ENCODE data around the gene HRCT1. TPM values are rescaled to one million over a fixed set of nuclear protein-coding genes. Genes with fewer than 3 reads are reported as not detected.
A peak's percentile ranks its signal among the peaks of the same experiment; 100 is the strongest.

Gene HRCT1
- total RNA-seq, 2 donors from 2014 or later = not detected

- peaks cover 24% of the 10 kb centered on the region for H3K4me1 Mint-ChIP-seq
- Histone ChIP-seq H3K9me3 (ENCODE audit: control insufficient read depth, low read length) (no peaks in the 10 kb centered on the region), H3K36me3 (ENCODE audit: control insufficient read depth, insufficient read depth, low read length) (no peaks in the 10 kb centered on the region), H3K9ac (ENCODE audit: extremely low read depth, low read length, poor library complexity, severe bottlenecking) (no peak overlapping the region), H3K27ac (ENCODE audit: low read depth, low read length) (no peak overlapping the region), H3K4me3 (ENCODE audit: low read length) (no peak overlapping the region), H3K4me1 (ENCODE audit: control insufficient read depth, insufficient read depth, low read length) (peaks cover 13% of the 10 kb centered on the region), H3K27me3 (ENCODE audit: control insufficient read depth, insufficient read depth, low read length, poor library complexity, severe bottlenecking) (peaks cover 8% of the 10 kb centered on the region)
- no peaks in the 10 kb centered on the region for H3K9me3 Mint-ChIP-seq
- H3K4me3 Mint-ChIP-seq = no peak overlapping the region
- H3K36me3 Mint-ChIP-seq (ENCODE audit: low read depth) = no peaks in the 10 kb centered on the region
- no peak for TF ChIP-seq CTCF (conservative IDR thresholded peaks at IDR 0.05)
- no peak overlapping the region for H3K27ac Mint-ChIP-seq
- DNase-seq = peak; percentile 44
- peaks cover 21% of the 10 kb centered on the region for H3K27me3 Mint-ChIP-seq (ENCODE audit: insufficient read depth)
- whole genome bisulfite sequencing, 2 experiments (ENCODE audit: insufficient coverage in 1 of 2, insufficient read length in 1 of 2) = 85 to 90% methylated on average over 2 to 8 of the region's 8 CpGs
These were observed 1.7 kb upstream of the HRCT1 start for GRCh38 chr9:35904338-35904737.

- H3K4me3 ChIP-seq (ENCODE audit: low read length) = no peak overlapping the region
- no peak overlapping the region for H3K9ac ChIP-seq (ENCODE audit: extremely low read depth, low read length, poor library complexity, severe bottlenecking)
- peaks cover 21% of the 10 kb centered on the region for H3K27me3 Mint-ChIP-seq (ENCODE audit: insufficient read depth)
- H3K27ac Mint-ChIP-seq = no peak overlapping the region
- H3K4me1 Mint-ChIP-seq = peaks cover 29% of the 10 kb centered on the region
- no peaks in the 10 kb centered on the region for H3K36me3 Mint-ChIP-seq (ENCODE audit: low read depth)
- H3K9me3 ChIP-seq (ENCODE audit: control insufficient read depth, low read length) = no peaks in the 10 kb centered on the region
- peaks cover 8% of the 10 kb centered on the region for H3K27me3 ChIP-seq (ENCODE audit: control insufficient read depth, insufficient read depth, low read length, poor library complexity, severe bottlenecking)
- 89 to 91% methylated on average over 7 to 8 of the region's 8 CpGs for WGBS, 2 experiments (ENCODE audit: insufficient coverage in 1 of 2, insufficient read length in 1 of 2)
- no peaks in the 10 kb centered on the region for H3K9me3 Mint-ChIP-seq
- TF ChIP-seq CTCF (conservative IDR thresholded peaks at IDR 0.05) = no peak
- no peak overlapping the region for H3K4me3 Mint-ChIP-seq
- no peaks in the 10 kb centered on the region for H3K36me3 ChIP-seq (ENCODE audit: control insufficient read depth, insufficient read depth, low read length)
- H3K4me1 ChIP-seq (ENCODE audit: control insufficient read depth, insufficient read depth, low read length) = peaks cover 13% of the 10 kb centered on the region
- no peak overlapping the region for H3K27ac ChIP-seq (ENCODE audit: low read depth, low read length)
- DNase-seq = peak; percentile 59
These were observed 786 bp upstream of the HRCT1 start for GRCh38 chr9:35905051-35905781.

- no peak overlapping the region for H3K4me3 Mint-ChIP-seq
- H3K9me3 Mint-ChIP-seq = no peaks in the 10 kb centered on the region
- WGBS, 2 experiments (ENCODE audit: insufficient coverage in 1 of 2, insufficient read length in 1 of 2) = 70 to 71% methylated on average over 10 to 14 of the region's 14 CpGs
- Histone ChIP-seq H3K27ac (ENCODE audit: low read depth, low read length) (peak overlapping the region; percentile 85), H3K36me3 (ENCODE audit: control insufficient read depth, insufficient read depth, low read length) (no peaks in the 10 kb centered on the region), H3K9me3 (ENCODE audit: control insufficient read depth, low read length) (no peaks in the 10 kb centered on the region), H3K4me3 (ENCODE audit: low read length) (no peak overlapping the region), H3K9ac (ENCODE audit: extremely low read depth, low read length, poor library complexity, severe bottlenecking) (no peak overlapping the region), H3K4me1 (ENCODE audit: control insufficient read depth, insufficient read depth, low read length) (peaks cover 13% of the 10 kb centered on the region), H3K27me3 (ENCODE audit: control insufficient read depth, insufficient read depth, low read length, poor library complexity, severe bottlenecking) (peaks cover 5% of the 10 kb centered on the region)
- H3K27me3 Mint-ChIP-seq (ENCODE audit: insufficient read depth) = peaks cover 11% of the 10 kb centered on the region
- H3K27ac Mint-ChIP-seq = peak overlapping the region; percentile 87
- no peak for TF ChIP-seq CTCF (conservative IDR thresholded peaks at IDR 0.05)
- peaks cover 29% of the 10 kb centered on the region for H3K4me1 Mint-ChIP-seq
- DNase-seq = peak; percentile 65
- H3K36me3 Mint-ChIP-seq (ENCODE audit: low read depth) = no peaks in the 10 kb centered on the region
These were observed 1.1 kb downstream of the HRCT1 start for GRCh38 chr9:35906923-35907699.
